Stimulated activated CD8-positive, alpha-beta memory T cell treated with anti-CD3 and anti-CD28 coated beads, Interleukin-4, amount 100 ng/mL, for 24 hours (primary cell): ENCODE measurements around the gene QKI.

Experiments
- DNase-seq: peaks from one replicate; pipeline ENCODE4 v3.0.0-alpha.2; 2020; ENCODE audit warnings: low read depth

The QKI gene

DNA sequence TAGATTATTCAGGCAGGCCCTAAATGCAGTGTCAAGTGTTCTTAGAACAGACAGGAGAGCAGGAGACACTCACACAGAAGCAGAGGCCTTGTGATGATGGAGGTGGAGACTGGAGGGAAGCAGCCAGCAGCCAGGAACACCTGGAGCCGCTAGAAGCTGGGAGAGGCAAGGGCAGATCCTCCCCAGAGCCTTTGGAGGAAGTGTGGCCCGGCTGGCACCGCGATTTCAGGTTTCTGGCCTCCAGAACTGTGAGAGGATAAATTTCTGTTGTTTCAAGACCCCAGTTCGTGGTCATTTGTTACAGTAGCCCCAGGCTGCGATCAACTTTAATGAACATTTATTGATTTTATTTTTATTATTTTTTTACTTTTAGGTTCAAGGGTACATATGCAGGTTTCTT, 203.0 kb downstream of the QKI start:
- no peak for DNase-seq

DNA sequence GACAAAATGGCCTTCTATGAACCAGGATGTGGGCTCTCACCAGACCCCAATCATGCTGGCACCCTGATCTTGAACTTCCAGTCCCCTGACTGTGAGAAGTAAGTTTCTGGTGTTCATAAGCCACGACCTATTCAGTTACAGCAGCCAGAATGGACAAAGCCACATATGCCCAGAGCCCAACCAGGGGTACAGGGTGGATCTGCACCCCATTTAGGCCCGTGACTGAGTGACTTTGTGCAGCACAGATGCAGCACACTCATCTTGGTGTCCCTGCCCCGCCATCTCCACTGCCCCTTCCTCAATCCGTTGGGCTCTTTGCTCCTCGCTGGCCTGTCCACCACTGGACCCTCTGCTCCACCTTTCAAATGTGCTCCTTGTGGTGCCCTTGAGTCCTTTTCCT, 205.6 kb downstream of the QKI start:
- no peak for DNase-seq

DNA sequence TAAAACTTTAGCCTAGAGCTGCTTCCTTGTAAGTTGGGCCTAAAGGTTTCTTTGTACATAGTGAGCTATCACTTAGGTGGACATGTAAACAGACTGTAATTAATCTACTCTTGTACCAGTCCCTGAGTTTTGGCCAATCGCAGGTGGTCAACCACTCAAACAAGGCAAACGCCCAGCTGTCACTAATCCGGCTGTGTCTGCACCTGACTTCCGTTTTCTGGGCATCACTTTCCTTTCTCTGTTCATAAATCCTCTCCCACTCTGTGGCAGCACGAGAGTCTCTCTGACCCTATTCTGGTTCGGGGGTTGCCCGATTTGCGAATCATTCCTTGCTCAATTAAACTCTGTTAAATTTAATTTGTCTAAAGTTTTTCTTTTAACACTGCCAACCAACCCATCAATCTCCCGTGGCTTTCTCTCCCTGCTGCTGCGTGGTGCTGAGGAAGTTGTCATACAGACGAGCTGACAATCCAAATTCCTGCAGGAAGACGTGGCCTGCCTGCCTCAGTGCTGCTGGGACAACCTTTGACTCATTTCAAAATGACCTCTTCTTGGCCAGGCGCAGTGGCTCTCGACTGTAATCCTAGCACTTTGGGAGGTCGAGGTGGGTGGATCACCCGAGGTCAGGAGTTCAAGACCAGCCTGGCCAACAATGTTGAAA, 206.3 kb downstream of the QKI start:
- no peak for DNase-seq

DNA sequence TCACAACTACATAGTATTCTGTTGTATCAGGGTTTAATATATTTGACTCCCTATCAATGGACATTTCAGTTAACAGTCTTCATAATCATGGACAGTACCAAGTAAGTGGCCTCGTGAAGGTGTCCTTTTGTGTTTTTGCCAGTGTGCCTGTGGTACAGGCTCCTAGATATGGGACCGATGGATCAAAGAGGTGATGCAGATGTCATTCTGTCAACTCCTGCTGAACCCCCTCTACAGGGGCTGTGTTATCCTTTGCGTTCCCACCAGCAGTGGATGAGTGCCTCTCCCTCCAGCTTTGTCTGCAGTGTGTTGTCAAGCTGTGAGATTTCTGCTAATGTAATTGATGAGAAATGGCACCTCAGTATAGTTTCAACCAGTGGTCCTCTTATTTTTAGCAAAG, 210.7 kb downstream of the QKI start:
- no peak for DNase-seq

DNA sequence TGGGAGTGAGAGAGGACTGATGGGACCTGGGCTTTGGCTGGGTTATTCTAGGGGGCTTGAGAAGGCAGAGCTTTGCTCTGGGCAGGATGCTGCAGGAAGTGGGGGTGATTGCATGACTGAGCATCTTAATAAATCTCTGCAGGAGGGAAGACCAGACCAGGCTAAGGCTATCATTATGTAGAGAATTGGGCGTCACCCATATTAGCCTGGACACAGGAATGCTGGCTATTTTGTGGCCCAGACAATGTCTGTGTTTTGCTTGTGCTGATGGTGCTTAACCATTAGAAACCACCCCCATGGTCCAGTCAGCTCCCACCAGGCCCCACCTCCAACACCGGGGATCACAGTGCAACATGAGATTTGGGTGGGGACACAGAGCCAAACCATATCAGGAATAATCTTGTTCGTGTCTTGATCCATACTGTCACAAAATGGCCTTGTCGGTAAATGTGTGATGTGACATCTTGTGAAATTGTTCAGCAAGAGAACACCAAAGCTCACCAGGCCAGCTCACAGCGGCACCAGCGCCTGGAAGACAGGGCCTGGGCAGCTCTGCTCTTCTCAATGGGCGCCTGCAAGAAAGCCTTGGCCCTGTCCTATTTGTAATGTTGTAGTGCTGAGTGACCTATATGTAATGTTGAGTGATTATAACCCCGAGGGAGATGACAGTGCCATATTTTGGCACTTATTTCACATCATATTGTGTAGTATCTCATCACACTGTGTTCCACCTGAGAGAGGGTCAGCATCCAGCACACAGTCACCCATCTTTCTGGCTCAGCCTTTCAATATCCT, 211.8 kb downstream of the QKI start:
- no peak for DNase-seq

DNA sequence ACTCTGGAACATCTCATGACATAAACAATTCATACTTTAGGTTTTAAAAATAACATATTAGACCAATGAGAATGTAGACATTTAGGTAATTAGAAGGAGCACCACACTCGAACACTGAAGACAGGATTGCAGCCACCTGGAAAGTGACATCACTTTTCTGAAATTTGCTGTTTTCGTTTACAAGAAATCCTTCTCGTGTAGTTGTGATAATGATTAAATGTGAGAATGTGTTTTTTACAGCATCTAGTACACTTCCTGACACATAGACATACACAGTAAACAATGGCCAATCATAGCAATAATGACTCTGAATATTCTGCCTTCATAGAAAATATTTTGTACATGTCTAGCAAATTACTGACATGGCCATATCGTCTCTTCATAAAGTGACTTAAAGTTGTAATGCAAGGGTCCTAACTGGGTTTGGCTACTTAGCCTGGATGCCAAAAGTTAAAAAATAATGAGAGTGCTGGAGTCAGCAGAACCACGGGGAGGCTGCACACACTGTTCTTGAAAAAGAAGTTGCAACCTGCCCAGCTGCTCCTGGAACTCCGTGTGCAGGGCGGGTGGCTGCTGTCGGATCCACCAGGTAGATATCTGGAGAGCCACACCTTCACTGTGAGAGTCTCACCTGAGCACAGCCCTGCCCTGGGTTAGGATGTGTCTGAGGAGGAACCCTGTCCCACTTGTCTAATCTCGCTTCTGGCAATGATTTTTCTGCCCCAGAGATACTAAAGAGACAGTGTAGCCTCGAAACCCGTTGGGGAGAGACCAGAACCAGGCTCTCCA, 212.9 kb downstream of the QKI start:
- no peak for DNase-seq
